Coronary artery (tissue), 2 donors: ENCODE measurements around the gene CYREN.

Experiments used
- DNase-seq: peaks from one replicate; pipeline ENCODE4 v3.0.0-alpha.2; 2017; ENCODE audit warnings: low spot score
- H3K27ac ChIP-seq, 2 donors: fragments of 200-600 bp; sonication (generic); one replicate each; pipeline ENCODE4 v1.5.1; 2016 to 2019
- H3K4me3 ChIP-seq: fragments of 200-600 bp; sonication (generic); 2 replicates; pipeline ENCODE4 v1.5.1; 2016; ENCODE audit warnings: mild to moderate bottlenecking, moderate library complexity
- CTCF ChIP-seq: fragments of 200-600 bp; sonication (generic); IDR thresholded peaks from one replicate; pipeline ENCODE4 v1.5.1; 2019; ENCODE audit warnings: antibody characterized with exemption

The CYREN gene

GRCh38 chr7:135121868-135122267 is 48.6 kb downstream of the CYREN start:
- no peak for TF ChIP-seq CTCF
- no peak overlapping the region for H3K4me3 ChIP-seq
- no peak for DNase-seq
- no peak overlapping the region for H3K27ac ChIP-seq

GRCh38 chr7:135117096-135117495 is 53.4 kb downstream of the CYREN start:
- H3K27ac ChIP-seq, result no peak overlapping the region
- no peak for TF ChIP-seq CTCF
- DNase-seq, result no peak
- H3K4me3 ChIP-seq, result no peak overlapping the region
